ENCODE data around the gene WIPI1.
A peak's percentile ranks its signal among the peaks of the same experiment; 100 is the strongest.
"Not testable (repeated sequence)": the region's sequence is repeated elsewhere in the genome, so short reads cannot be mapped to it uniquely, and the experiment has no call there.

The WIPI1 gene

DNA sequence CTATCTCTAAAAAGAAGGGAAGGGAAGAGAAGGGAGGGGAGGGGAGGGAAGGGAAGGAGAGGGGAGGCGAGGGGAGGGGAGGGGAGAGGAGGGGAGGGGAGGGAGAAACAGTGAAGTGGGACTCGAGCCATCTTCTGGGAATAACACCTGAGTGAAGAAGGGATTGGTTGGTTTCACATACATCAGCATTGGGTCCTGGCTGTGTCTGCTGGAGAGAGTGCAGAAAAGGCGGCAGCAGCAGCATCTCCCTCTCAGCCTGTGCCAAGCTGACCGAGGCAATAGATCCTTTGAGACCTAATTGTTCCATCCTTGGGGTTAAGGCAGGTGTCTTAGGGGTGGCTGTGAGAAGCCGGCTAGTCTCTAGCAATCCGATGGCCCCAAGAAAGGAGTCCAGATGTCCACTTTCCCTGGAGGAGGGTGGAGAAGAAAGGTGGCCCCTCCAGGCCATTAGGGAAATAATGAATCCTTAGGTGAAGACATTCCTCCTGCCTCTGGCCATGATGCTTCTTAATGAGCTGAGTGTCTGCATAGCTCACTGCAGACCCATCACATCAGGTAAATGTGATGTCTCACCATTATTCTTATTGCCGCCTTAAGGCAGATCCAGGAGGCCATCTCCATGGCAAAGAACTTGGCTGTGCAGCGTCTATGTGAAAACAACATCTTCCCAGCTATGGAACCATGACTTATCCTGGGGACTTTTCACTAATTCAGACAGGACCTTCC lies 71.6 kb downstream of the WIPI1 start:
- DNase-seq, result no peak

- no peak for DNase-seq
These were observed 72.4 kb downstream of the WIPI1 start for GRCh38 chr17:68384941-68385340.

- no peak for DNase-seq
These were observed 72.8 kb downstream of the WIPI1 start for GRCh38 chr17:68384471-68384870.

GRCh38 chr17:68383443-68384321 lies 73.6 kb downstream of the WIPI1 start:
- DNase-seq, result no peak

DNA sequence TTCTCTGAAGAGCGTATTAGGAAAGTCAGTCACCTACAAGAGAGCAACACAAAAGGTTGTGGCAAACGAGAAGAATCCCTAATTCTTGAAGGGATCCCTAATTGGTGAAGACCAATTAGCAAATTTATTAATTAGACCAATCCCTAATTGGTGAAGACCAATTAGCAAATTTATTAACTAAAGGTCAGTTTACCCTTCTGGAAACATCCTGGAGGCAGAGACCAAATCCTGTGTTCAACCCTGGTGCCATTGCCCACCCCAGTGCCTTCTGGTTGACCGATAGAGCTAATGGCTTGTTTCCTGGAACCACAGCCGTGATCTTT lies 74.2 kb downstream of the WIPI1 start:
- no peak for DNase-seq

- no peak for DNase-seq
These were observed 74.7 kb downstream of the WIPI1 start for GRCh38 chr17:68382582-68383085.

DNA sequence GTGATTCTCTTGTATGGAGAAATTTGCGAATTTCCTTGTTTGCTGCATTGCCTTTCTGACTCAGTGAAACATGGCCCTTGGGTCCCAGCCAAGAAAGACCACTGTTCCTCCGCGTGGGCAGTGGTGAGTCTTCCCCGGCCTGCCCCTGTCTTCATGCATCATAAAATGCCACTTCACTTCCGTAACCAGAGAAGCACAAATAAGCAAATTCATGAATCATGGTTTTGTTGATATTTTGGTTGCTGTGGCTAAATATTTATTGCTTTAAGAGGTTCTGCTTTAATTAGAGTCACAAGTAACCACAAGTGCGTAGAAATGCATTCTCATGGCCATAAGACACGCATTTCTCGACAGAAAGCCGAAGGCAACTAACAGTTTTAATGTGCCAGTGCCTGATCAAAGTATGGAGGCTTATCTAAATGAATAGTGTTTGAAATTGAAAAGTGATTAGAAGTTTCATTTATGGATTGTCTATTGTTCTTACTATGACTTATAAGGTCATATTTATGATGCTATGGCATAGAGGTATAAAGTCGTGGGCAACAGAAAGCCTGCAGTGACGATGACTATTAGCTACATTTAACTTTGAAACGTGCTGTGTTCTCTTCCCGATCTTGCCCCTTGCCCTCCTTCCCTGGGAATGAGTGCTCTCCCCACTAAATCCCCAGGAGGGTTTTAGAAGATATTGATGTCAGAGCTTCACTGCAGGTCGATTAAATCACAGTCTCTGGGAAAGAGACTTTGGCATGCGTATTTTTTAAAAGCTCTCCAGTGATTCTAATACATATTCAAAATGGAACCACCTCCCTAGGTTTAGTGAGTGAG lies 76.0 kb downstream of the WIPI1 start:
- DNase-seq, result no peak

DNA sequence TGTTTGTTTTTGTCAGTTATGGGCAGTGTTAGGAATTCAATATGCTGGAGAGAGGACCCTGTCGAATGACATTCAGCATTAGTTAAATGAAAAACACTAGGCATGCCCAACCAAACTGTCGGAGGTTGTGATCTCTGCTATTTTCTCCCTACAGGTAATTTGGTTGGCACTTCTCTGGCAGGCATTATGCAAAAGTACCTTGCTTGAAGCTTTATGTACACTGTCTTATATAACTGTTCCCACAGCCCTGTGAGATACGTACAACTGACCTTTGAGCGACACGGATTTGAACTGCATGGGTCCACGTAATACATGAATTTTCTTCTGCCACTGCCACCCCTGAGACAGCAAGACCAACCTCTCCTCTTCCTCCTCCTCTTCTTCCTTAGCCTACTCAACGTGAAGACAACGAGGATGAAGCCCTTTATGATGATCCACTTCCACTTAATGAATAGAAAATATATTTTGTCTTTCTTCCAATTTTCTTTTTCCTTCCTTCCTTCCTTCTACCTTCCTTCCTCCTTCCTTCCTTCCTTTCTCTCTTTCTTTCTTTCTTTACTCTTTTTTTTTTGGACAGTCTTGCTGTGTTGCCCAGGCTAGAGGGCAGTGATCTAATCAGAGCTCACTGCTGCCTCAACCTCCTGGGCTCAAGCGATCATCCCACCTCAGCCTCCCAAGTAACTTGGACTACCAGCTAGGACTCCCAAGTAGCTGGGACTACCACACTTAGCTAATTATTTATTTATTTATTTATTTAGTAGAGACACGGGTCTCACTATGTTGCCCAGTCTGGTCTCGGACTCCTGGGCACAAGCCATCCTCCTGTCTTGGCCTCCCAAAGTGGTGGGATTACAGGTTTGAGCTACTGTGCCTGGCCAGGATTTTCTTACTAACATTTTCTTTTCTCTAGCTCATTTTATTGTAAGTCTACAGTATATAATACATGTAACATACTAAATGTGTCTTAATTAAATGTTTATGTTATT lies 77.3 kb downstream of the WIPI1 start:
- DNase-seq, result no peak

DNA sequence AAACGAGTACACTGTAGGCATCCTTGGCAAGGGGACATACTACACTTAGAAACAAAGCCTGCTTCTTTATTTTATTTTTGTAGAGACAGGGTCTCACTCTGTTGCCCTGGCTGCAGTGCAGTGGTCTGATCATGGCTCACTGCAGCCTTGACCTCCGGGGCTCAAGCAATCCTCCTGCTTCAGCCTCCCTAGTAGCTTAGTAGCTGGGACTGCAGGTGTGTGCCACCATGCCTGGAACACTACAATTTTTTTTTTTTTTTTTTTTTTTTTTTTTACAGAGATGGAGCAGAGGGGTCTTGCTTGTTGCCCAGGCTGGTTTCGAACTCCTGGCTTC lies 78.2 kb downstream of the WIPI1 start:
- DNase-seq, result no peak

DNA sequence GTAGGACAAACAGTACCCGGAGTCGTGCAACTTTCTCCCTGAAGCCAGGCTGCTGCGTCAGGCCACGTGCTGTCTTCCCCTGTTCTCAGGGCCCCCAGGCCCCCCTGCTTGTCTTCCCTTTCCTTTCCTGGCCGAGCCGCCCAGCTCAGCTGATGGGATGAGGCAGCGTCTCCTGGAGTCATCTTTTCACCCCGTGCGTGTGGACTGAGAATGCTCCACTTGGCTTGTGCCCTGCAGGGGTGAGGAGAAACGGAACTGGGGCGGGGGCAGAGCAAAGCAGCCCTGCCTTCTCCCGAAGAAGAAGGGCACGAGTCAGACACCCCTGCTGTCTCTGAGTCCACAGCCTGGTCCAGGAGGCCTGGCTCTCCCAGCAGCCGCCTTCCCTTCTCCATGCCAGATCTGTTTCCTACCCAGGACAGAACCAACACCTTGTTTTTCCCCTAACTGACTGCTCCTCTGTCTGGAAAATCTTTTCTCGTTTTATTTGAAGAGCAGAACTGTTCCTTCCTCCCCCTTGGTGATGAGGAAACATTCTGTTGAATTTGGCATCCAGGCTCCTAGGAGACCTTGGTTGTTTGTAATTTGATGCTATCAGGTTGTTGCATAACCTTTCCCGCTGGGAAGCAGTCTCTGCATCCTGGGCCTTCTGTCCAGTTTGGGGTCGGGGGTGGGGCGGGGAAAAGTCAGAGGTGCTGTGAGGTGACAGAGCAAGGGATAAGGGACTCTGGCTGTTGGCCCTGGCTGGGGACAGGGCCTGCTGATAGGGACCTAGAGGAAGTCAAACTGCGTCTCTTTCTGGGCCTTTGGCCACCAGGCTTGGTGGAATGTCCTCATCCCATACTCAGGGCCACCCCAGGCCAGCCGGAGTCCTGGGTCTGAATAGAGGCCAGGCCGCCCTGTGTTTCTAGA lies 78.8 kb downstream of the WIPI1 start:
- peak in 26 of 58 donors; percentile 2 to 79 (median 24) for DNase-seq

- DNase-seq, result peak in 1 of 58 donors; percentile 36
These were observed 79.5 kb downstream of the WIPI1 start for GRCh38 chr17:68377771-68378267.

GRCh38 chr17:68376178-68376577 lies 81.1 kb downstream of the WIPI1 start:
- not testable (repeated sequence) for DNase-seq

GRCh38 chr17:68375566-68375965 lies 81.7 kb downstream of the WIPI1 start:
- no peak for DNase-seq
